ENCODE results near the gene CUL2.

DNA sequence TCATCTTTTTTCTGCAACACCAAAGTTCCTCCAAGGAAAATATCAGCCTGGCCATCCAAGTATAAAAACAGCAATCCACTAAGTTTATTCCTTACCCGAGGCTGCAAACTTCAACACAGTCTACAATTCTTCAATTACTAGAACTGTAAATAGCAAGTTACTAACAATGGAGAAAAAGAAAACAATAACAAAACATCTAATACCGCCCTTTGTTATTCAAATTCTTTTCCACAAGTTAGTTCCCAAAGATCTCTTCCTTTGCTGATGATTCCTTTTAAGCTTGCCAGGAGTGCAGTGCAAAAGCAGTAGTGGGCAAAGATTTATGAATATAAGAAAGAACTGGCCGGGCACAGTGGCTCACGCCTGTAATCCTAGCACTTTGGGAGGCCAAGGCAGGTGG, 86.2 kb downstream of the CUL2 start:
- TF ChIP-seq, protein P1, sequence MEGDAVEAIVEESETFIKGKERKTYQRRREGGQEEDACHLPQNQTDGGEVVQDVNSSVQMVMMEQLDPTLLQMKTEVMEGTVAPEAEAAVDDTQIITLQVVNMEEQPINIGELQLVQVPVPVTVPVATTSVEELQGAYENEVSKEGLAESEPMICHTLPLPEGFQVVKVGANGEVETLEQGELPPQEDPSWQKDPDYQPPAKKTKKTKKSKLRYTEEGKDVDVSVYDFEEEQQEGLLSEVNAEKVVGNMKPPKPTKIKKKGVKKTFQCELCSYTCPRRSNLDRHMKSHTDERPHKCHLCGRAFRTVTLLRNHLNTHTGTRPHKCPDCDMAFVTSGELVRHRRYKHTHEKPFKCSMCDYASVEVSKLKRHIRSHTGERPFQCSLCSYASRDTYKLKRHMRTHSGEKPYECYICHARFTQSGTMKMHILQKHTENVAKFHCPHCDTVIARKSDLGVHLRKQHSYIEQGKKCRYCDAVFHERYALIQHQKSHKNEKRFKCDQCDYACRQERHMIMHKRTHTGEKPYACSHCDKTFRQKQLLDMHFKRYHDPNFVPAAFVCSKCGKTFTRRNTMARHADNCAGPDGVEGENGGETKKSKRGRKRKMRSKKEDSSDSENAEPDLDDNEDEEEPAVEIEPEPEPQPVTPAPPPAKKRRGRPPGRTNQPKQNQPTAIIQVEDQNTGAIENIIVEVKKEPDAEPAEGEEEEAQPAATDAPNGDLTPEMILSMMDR (IDR thresholded peaks at IDR 0.05): no peak
- TF ChIP-seq POLR2AphosphoS5 (IDR thresholded peaks at IDR 0.05) (no peak), POLR2A (IDR thresholded peaks at IDR 0.05) (no peak)
